ENCODE results near the gene PLG.
"Not testable (repeated sequence)": the region's sequence is repeated elsewhere in the genome, so short reads cannot be mapped to it uniquely, and the experiment has no call there.

Gene PLG

DNA sequence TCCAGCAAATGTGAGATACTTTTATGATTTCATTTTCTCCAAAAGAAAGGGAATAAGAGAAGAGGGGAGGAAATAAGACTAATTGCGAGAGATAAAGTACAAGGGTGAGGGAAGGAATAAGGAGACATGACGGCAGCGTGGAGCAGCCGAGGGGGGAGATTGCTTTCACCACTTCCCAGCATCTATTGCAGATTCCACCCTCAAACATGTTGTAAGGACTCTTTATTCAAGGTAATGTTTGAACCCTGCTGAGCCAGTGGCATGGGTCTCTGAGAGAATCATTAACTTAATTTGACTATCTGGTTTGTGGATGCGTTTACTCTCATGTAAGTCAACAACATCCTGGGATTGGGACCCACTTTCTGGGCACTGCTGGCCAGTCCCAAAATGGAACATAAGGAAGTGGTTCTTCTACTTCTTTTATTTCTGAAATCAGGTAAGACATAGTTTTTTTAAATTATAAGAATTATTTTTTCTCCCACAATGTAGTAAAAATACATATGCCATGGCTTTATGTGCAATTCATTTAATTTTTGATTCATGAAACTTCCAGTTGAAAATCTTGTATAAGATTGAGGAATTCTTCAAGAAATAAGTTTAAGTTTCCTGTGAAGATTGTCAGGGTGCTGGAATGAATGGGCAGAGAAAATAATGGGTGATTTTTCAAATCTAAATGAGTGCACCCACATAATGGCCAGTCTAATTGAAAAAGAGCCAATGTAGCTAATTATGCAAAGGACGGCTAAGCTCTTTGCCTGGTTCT lies at the start of gene PLG:
TSS of gene PLG (plus strand) at position 327 of the 763 bp plus-strand sequence. CDS start at position 388, 61 bp downstream.
- not testable (repeated sequence) for H3K4me3 ChIP-seq (replicated peaks; ENCODE audit: low read depth, low read length); H3K36me3 ChIP-seq (ENCODE audit: control insufficient read depth, insufficient read depth, low read length); H3K27me3 ChIP-seq (replicated peaks; ENCODE audit: control insufficient read depth, insufficient read depth, low read length); DNase-seq (ENCODE audit: extremely low read depth, insufficient read length)

DNA sequence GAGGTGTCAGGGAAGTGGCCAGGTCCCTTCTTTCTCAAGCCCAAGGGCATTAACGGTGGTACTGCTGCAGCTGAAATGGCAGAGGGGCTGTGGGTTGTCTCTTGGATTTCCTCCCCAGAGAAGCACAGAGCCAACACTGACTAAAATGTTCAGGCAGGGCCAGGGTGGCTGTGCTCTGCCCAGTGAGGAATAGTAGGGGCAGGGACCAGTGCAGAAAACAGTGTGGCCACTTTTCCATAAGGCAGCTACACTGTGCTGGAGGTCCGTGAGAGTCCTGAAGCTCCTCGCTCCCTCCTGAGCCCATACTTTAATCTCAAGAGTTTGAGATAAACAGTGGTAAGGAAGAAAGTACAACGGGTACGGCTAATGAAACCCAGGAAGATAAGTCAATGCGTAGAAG lies 42.5 kb upstream of the PLG start:
- no peak overlapping the region for H3K4me3 ChIP-seq (replicated peaks; ENCODE audit: low read depth, low read length)

GRCh38 chr6:160661216-160661615 lies 40.8 kb upstream of the PLG start:
- H3K36me3 ChIP-seq (ENCODE audit: control insufficient read depth, insufficient read depth, low read length): no peaks in the 10 kb centered on the region
- no peak overlapping the region for H3K4me3 ChIP-seq (replicated peaks; ENCODE audit: low read depth, low read length)
- TF ChIP-seq CTCF (IDR thresholded peaks at IDR 0.05; ENCODE audit: insufficient read depth, low read length, poor library complexity, severe bottlenecking): no peak
- DNase-seq (ENCODE audit: extremely low read depth, insufficient read length): no peak
- H3K27me3 ChIP-seq (replicated peaks; ENCODE audit: control insufficient read depth, insufficient read depth, low read length): no peaks in the 10 kb centered on the region

More for the DNA sequence above, 42.5 kb upstream of the PLG start:
- no peak for DNase-seq (ENCODE audit: extremely low read depth, insufficient read length)
- H3K27me3 ChIP-seq (replicated peaks; ENCODE audit: control insufficient read depth, insufficient read depth, low read length): no peaks in the 10 kb centered on the region
- TF ChIP-seq CTCF (IDR thresholded peaks at IDR 0.05; ENCODE audit: insufficient read depth, low read length, poor library complexity, severe bottlenecking): no peak
- no peaks in the 10 kb centered on the region for H3K36me3 ChIP-seq (ENCODE audit: control insufficient read depth, insufficient read depth, low read length)

- Histone ChIP-seq H3K4me3 (replicated peaks; ENCODE audit: low read depth, low read length) (no peak overlapping the region), H3K36me3 (ENCODE audit: control insufficient read depth, insufficient read depth, low read length) (no peaks in the 10 kb centered on the region), H3K27me3 (replicated peaks; ENCODE audit: control insufficient read depth, insufficient read depth, low read length) (no peaks in the 10 kb centered on the region)
- no peak for DNase-seq (ENCODE audit: extremely low read depth, insufficient read length)
- TF ChIP-seq CTCF (IDR thresholded peaks at IDR 0.05; ENCODE audit: insufficient read depth, low read length, poor library complexity, severe bottlenecking): no peak
Observed at GRCh38 chr6:160662429-160662828, 39.6 kb upstream of the PLG start.

DNA sequence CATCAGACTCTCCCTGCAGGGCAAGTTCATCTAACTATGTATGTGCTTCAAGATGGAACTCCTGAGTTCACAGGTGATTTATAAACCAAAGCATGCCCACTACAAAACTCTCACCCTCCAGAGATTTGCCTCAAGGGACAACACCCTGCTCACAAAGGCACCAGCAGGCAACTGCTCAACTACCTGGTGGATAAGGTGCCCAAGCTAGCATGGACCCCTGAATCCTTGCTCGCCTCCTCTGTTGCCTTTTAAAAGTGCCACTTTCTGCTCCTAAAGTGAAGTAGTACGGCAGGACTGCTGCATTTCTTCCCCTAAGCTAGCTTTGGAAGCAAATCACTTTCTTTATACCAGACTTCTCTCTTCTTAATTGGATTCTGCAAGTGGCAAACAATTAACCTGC lies 39.2 kb upstream of the PLG start:
- Histone ChIP-seq H3K4me3 (replicated peaks; ENCODE audit: low read depth, low read length) (no peak overlapping the region), H3K27me3 (replicated peaks; ENCODE audit: control insufficient read depth, insufficient read depth, low read length) (no peaks in the 10 kb centered on the region; the same call in 1 of the 2 replicates), H3K36me3 (ENCODE audit: control insufficient read depth, insufficient read depth, low read length) (no peaks in the 10 kb centered on the region)
- TF ChIP-seq CTCF (IDR thresholded peaks at IDR 0.05; ENCODE audit: insufficient read depth, low read length, poor library complexity, severe bottlenecking): no peak
- no peak for DNase-seq (ENCODE audit: extremely low read depth, insufficient read length)

GRCh38 chr6:160664198-160664597 lies 37.8 kb upstream of the PLG start, which contains the start of gene LPA:
LPA (minus strand) TSS chr6:160664275; CDS start chr6:160664214, 61 bp downstream.
- not testable (repeated sequence) for H3K4me3 ChIP-seq (replicated peaks; ENCODE audit: low read depth, low read length); H3K27me3 ChIP-seq (replicated peaks; ENCODE audit: control insufficient read depth, insufficient read depth, low read length); DNase-seq (ENCODE audit: extremely low read depth, insufficient read length); H3K36me3 ChIP-seq (ENCODE audit: control insufficient read depth, insufficient read depth, low read length)

All from GM06990 (cell line).